Bronchial epithelial cell (primary cell): ENCODE measurements around the gene WWC2. TPM values are rescaled to one million over a fixed set of nuclear protein-coding genes. Genes with fewer than 3 reads are reported as not detected.
A peak's percentile ranks its signal among the peaks of the same experiment; 100 is the strongest.

ENCODE experiments used
- DNase-seq: peaks from one replicate; pipeline ENCODE4 v3.0.0-alpha.2; 2010; ENCODE audit warnings: low read depth
- FAIRE-seq: peaks from 2 replicates; lab custom pipeline; 2011; peaks lifted over from hg19 to GRCh38; lab: Jason Lieb, UNC
- H3K27me3 ChIP-seq: 2 replicates; pipeline ENCODE4 v1.5.1; 2011; ENCODE audit warnings: low read length; ENCODE audit not compliant: control insufficient read depth, insufficient read depth
- H3K36me3 ChIP-seq: 2 replicates; pipeline ENCODE4 v1.5.1; 2011; ENCODE audit warnings: low read length; ENCODE audit not compliant: control insufficient read depth, insufficient read depth
- H3K4me3 ChIP-seq: 2 replicates; pipeline ENCODE4 v1.5.1; 2011; ENCODE audit warnings: mild to moderate bottlenecking, low read depth, low read length, control low read depth
- CTCF ChIP-seq: IDR thresholded peaks from 2 replicates; pipeline ENCODE4 v1.5.1; 2011; ENCODE audit warnings: mild to moderate bottlenecking, moderate library complexity, low read length, control low read depth, inconsistent platforms; ENCODE audit not compliant: insufficient read depth, severe bottlenecking
- total RNA-seq: library from RNA; depleted of rRNA; stranded (reverse); fragments of >200 nt; gene quantifications from 2 replicates; pipeline ENCODE4 v1.2.1, GENCODE V29; 2014

The WWC2 gene
- total RNA-seq, 1 donor from 2014 or later = 13.2 TPM

- DNase-seq (no peak), FAIRE-seq (peak; percentile 18)
- TF ChIP-seq CTCF = no peak
These were observed 40.1 kb downstream of the WWC2 start for GRCh38 chr4:183139058-183139750.

GRCh38 chr4:183139972-183140570 is 41.0 kb downstream of the WWC2 start:
- FAIRE-seq = no peak
- Histone ChIP-seq H3K27me3 (no peaks in the 10 kb centered on the region), H3K4me3 (no peak overlapping the region)

More at GRCh38 chr4:183139058-183139750, 40.1 kb downstream of the WWC2 start:
- Histone ChIP-seq H3K4me3 (no peak overlapping the region), H3K36me3 (no peaks in the 10 kb centered on the region), H3K27me3 (no peaks in the 10 kb centered on the region)

GRCh38 chr4:183140911-183141320 is 41.9 kb downstream of the WWC2 start:
- DNase-seq = peak; percentile 23
- no peaks in the 10 kb centered on the region for H3K36me3 ChIP-seq
- no peak for TF ChIP-seq CTCF
- no peaks in the 10 kb centered on the region for H3K27me3 ChIP-seq
- no peak overlapping the region for H3K4me3 ChIP-seq
- FAIRE-seq = no peak

More at GRCh38 chr4:183139972-183140570, 41.0 kb downstream of the WWC2 start:
- DNase-seq = no peak
- TF ChIP-seq CTCF = no peak
- no peaks in the 10 kb centered on the region for H3K36me3 ChIP-seq

- H3K4me3 ChIP-seq = no peak overlapping the region
- FAIRE-seq (no peak), DNase-seq (no peak)
- no peaks in the 10 kb centered on the region for H3K36me3 ChIP-seq
- no peaks in the 10 kb centered on the region for H3K27me3 ChIP-seq
- no peak for TF ChIP-seq CTCF
These were observed 42.9 kb downstream of the WWC2 start for GRCh38 chr4:183141997-183142396.

GRCh38 chr4:183142571-183143550 is 43.8 kb downstream of the WWC2 start:
- H3K4me3 ChIP-seq = no peak overlapping the region
- TF ChIP-seq CTCF = no peak
- H3K36me3 ChIP-seq = no peaks in the 10 kb centered on the region
- H3K27me3 ChIP-seq = no peaks in the 10 kb centered on the region
- DNase-seq (peak; percentile 83), FAIRE-seq (no peak)
